GM12873 (cell line): Measurements from ENCODE around the gene AQR.

Experiments
- TF ChIP-seq, protein P1 (sequence below): IDR thresholded peaks from 2 replicates; pipeline ENCODE4 v1.5.1; 2012; ENCODE audit warnings: low read depth, mild to moderate bottlenecking, moderate library complexity, low read length, control low read depth; ENCODE audit not compliant: insufficient read depth; ENCODE audit errors: missing control alignments

AQR gene

DNA sequence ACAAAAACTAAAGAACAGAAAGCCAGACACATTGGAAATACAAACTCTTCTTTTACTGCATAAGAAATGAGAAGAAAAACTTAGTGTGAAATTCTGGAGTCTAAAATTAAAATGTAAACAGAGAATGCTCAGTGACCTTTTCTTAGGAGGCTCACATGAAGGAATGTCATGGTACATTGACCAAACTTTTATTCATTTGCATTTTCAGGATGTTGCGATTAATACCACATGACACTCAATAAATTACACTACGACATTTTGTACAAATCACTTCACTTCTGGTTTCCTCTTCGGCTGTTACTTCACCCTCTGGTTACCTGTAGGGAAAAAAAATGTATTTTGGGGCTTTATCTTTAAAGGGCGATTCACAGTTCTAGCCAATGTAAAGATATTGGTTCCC, 117.8 kb downstream of the AQR start:
- TF ChIP-seq, protein P1, sequence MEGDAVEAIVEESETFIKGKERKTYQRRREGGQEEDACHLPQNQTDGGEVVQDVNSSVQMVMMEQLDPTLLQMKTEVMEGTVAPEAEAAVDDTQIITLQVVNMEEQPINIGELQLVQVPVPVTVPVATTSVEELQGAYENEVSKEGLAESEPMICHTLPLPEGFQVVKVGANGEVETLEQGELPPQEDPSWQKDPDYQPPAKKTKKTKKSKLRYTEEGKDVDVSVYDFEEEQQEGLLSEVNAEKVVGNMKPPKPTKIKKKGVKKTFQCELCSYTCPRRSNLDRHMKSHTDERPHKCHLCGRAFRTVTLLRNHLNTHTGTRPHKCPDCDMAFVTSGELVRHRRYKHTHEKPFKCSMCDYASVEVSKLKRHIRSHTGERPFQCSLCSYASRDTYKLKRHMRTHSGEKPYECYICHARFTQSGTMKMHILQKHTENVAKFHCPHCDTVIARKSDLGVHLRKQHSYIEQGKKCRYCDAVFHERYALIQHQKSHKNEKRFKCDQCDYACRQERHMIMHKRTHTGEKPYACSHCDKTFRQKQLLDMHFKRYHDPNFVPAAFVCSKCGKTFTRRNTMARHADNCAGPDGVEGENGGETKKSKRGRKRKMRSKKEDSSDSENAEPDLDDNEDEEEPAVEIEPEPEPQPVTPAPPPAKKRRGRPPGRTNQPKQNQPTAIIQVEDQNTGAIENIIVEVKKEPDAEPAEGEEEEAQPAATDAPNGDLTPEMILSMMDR = no peak

DNA sequence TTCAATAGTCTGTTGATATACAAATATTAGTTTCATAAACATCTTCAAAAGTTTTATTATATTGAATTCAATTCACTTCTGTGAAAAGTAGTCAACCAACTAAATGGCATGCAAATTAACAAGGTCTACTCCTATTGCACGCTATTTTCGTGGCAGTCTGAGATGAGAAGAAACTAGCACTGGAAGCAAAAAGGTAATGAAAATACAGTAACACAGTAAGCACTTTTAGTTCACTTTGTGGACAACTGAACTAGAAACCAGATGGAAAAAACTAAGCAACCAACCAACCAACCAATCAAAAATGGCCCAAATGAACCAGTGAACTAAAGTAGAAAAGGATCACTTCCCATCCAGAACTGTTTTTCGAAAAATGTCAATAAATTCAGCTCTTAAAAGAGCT, 118.5 kb downstream of the AQR start:
- TF ChIP-seq, protein P1 = no peak

DNA sequence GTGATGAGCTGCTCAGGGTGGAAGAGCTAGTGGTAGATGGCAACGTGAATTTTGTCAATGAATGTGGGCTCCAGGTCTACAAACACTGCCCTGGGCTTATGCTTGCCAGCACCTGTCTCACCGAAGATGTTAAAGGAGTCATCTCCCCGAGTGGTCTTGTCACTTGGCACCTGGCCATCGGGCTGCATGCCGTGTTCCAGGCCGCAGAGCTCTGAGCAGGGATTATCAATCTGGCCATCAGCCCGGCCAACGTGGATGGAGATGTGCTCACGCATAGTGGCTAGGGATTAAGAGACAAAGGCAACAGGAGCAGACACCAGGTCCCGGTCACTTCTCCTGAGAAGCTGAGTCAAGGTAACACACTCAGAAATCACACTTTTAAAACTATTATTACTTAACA, 119.4 kb downstream of the AQR start:
- TF ChIP-seq, protein P1 = no peak

DNA sequence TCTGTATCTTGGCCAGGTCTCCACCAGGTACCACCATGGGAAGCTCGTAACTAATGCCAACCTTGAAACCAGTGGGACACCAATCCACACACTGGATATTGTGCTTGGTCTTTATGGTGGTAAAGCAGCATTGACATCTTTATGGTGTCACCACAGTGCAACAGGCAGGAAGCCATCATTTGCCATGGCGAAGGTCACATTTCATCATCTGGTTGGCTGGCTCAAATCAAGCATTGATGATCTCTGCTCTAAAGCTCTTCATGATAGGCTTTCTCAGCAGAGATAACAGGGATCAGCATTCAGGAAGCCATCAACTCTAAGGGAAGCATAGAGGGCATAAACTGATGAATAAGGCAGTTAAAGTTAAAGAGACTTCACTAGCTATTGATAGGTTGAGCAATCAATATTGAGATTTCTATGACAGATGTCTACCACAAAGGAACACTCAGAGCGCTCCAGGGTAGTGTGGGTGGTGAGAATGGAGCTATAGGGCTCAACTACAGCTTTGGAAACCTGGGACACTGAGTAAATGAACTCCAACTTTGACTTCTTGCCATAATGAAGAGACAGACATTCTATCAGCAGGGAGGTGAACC, 120.1 kb downstream of the AQR start:
- TF ChIP-seq, protein P1 = no peak

DNA sequence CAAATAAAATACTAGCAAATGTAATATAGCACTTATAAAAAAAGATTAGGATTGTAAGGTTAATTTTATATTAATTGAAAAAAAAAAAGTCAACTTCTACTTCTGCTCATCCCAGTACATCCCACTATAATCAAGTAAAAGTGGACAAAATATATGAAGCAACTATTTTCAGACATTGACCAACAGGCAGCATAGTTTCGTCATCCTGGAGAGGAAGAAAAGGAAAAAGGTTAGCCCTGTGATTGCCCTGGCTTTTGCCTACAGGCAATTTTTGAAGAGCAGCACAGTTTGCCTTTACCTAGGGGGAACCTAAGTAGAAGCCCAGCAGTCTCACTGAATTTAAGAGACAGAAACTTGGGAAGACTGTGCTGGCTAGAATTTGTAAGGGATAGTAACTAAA, 121.9 kb downstream of the AQR start:
- TF ChIP-seq, protein P1 = no peak

DNA sequence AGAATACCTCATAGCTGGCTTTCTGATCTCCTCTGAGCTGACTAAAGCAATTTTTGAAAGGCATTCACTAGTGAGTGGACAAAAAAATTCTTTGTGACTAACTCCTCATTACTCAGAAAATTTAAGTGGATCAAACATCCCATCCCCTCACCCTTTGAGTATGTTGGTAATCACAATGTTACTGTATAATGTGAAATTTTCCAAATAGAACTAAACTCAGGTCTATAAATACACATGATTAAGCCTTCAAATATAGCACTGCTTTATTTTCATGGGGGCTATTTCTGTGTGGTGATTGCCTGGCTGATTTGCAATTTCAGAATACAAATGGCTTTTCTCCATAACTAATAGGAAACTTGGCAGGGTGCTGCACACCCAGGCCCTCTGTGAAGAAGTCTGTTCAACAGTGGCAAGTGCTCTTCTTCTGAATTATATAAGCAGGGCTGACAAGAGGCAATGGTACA, 128.2 kb downstream of the AQR start:
- TF ChIP-seq, protein P1 = no peak

DNA sequence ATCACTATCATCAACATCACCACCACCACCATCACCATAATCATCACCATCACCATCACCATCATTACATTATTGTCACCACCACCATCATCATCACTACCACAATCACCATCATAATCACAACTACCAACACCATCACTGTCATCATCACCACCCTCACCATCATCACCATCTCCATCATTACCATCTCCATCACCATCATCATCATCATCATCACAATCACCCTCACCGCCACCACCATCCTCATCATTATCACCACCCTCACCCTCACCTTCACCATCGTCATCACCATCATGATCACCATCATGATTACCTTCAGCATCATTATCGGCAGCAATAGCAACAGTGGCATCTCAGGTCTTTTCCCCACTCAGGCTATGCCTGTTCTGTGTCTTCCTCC, 131.3 kb downstream of the AQR start:
- TF ChIP-seq, protein P1 = no peak
